LNCAP (cell line): ENCODE results near the gene MFSD1.

Experiments used
- TF ChIP-seq, protein P1 (sequence below): fragments of 450-650 bp; IDR thresholded peaks from 2 replicates; pipeline ENCODE4 v1.5.1; 2017; ENCODE audit warnings: mild to moderate bottlenecking

The MFSD1 gene, protein sequence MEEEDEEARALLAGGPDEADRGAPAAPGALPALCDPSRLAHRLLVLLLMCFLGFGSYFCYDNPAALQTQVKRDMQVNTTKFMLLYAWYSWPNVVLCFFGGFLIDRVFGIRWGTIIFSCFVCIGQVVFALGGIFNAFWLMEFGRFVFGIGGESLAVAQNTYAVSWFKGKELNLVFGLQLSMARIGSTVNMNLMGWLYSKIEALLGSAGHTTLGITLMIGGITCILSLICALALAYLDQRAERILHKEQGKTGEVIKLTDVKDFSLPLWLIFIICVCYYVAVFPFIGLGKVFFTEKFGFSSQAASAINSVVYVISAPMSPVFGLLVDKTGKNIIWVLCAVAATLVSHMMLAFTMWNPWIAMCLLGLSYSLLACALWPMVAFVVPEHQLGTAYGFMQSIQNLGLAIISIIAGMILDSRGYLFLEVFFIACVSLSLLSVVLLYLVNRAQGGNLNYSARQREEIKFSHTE

DNA sequence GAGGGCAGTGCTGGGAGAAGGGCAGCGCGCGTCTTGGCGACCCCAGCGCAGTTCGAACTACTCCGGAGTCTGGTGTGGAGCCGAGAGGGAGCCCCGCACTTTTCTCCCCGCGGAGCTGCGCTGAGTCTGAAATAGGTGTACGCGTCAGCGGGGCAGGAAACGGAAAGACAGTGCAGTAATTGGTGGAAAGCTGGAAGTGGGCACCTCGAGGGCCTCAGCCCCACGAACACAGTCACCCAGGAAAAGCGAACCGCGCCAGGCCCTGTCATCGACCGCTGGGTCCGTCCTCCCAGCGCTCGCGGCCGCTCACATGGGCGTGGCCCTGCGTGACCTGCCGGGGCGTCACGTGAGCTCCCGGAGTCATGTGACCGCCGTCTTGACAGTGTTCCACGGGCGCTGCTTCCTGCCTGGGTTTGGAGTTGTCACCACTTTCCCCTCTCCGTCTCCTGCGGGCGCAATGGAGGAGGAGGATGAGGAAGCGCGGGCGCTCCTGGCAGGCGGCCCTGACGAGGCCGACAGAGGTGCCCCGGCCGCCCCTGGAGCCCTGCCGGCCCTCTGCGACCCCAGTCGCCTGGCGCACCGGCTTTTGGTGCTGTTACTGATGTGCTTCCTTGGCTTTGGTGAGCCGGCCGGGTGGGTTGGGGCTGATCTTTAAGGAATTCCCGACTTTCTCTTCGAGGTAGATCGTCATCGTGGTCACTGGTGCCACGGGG lies at the start of gene MFSD1:
TSS of gene MFSD1 (plus strand) at position 359 of the 713 bp plus-strand sequence. CDS start at position 458, 99 bp downstream.
- TF ChIP-seq, protein P1, sequence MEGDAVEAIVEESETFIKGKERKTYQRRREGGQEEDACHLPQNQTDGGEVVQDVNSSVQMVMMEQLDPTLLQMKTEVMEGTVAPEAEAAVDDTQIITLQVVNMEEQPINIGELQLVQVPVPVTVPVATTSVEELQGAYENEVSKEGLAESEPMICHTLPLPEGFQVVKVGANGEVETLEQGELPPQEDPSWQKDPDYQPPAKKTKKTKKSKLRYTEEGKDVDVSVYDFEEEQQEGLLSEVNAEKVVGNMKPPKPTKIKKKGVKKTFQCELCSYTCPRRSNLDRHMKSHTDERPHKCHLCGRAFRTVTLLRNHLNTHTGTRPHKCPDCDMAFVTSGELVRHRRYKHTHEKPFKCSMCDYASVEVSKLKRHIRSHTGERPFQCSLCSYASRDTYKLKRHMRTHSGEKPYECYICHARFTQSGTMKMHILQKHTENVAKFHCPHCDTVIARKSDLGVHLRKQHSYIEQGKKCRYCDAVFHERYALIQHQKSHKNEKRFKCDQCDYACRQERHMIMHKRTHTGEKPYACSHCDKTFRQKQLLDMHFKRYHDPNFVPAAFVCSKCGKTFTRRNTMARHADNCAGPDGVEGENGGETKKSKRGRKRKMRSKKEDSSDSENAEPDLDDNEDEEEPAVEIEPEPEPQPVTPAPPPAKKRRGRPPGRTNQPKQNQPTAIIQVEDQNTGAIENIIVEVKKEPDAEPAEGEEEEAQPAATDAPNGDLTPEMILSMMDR: no peak

DNA sequence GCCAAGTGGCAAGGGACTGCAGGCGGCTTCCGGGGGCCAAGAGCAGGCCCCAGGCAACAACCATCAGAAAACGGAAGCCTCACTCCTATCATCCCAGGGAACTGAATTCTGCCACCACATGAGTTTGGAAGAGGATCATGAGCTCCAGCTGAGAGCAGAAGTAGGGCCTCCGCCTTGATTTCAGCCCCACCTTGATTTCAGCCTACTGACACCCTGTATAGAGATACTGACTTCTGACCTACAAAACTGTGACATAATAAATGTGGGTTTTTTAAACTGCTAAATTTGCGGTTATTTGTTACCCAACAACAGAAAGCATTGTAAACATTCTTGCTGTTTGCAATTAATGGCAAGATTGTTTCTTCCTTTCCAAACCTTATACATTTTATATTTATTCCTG lies 48.0 kb upstream of the MFSD1 start:
- TF ChIP-seq, protein P1: no peak

DNA sequence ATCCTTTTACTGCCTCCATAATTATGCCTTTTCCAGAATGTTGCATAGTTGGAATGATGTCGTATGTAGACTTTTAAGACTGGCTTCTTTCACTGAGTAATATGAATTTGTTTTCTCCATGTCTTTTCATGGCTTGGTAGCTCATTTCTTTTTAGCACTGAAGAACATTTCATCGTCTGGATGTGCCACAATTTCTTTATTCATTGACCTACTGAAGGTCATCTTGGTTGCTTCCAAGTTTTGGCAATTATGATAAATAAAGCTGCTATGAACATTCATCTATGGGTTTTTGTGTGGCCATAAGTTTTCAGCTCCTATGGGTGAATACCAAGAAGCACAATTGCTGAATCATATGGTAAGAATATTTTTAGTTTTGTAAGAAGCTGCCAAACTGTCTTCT lies 46.4 kb upstream of the MFSD1 start:
- TF ChIP-seq, protein P1: no peak

DNA sequence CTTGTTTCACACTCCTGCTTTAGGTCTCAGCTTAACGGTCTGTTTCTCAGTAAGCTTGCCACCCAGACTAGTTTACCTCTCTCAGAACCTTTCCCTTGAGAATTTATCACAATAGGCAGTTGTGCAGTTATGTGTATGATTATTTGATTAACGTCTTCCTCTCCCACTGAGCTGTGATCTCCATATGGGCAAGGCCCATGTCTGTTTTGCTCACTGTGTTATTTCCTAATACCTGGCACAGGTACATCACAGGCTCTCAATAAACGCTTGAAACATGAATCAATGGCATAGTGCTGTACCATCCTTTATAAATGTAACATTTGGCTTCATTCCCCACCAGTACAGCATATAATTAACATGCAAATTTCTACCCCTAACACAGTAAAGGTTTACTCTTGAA lies 40.5 kb upstream of the MFSD1 start:
- TF ChIP-seq, protein P1: no peak

DNA sequence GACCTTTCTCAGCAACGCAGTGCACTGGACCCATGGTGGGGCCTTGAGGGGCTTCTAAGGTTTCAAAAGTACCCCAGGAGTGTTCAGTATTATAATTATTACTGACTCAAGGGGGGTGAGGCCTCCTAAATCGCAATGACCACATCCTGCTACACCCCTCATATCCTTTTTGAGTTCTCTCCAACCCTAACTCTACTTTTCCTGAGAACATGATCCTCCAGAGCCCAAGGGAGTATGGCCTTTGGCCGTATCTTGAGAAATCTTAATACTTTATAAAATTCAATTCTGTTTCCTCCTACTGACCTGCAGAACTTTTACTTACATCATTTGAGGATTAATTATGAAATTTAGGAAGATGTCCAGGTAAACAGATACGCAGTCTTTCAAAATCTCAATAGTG lies 39.2 kb upstream of the MFSD1 start:
- TF ChIP-seq, protein P1: no peak

DNA sequence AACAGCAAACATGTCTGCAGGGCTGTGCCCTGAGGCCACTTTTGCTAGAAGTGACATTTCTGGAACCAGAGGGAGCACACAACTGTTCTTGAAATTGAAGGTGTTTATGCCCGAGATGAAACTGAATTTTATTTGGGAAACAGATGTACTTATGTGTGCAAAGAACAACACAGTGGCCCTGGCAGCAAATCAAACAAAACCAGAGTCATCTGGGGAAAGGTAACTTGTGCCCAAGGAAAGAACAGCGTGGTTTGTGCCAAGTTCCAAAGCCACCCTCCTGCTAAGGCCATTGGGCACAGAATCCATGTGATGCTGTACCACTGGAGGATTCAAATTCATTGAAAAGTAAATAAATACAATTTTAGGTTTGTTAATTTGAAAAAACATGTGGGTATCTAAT lies 38.4 kb upstream of the MFSD1 start:
- TF ChIP-seq, protein P1: no peak

DNA sequence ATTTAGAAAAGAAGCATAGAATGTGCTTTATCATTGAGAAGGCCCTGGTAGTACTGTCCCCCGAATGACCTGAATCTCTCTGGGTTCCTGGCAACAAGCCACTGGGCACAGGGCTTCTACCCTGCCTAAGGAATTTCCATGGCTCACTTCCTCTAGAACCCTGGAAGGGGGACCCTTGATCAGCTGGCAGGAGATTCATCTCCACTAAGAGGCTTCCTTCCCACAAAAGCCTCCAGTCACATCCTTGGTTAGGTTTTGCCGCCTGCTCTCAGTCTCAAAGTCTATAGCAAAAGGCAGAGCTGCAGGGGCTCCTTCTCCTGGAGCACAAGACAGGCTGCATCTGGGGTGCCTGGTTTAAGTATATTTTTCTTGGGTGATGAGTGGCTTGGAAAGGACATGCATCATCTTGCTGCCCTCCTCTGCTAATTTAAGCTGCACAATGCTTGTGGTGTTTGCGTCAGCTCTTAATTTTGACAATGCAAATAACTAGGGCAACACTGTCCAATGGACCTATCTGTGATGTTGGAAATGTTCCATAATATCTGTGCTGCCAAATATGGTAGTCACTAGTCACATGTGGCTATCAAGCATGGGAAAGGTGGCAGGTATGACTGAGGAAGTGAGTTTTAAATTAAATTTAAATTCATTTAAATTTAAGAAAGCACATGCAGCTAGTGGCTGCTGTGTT lies 36.2 kb upstream of the MFSD1 start:
- TF ChIP-seq, protein P1: no peak
